SU-DHL-6 (cell line): ENCODE results near the gene BORCS8.
"Not testable (repeated sequence)": the region's sequence is repeated elsewhere in the genome, so short reads cannot be mapped to it uniquely, and the experiment has no call there.

ENCODE experiments used
- H2AFZ ChIP-seq: fragments of 200-600 bp; sonication (generic); 2 replicates; pipeline ENCODE4 v1.6.1; 2014; ENCODE audit warnings: low read depth, mild to moderate bottlenecking, moderate library complexity, mixed read lengths, antibody characterized with exemption, low read length; ENCODE audit not compliant: severe bottlenecking
- H3F3A ChIP-seq: fragments of 200-600 bp; shearing (Covaris generic); 2 replicates; pipeline ENCODE4 v1.6.0; 2016; ENCODE audit warnings: antibody characterized with exemption, mild to moderate bottlenecking; ENCODE audit not compliant: insufficient read depth
- H3K27ac ChIP-seq: fragments of 200-600 bp; sonication (generic); 2 replicates; pipeline ENCODE4 v1.5.1; 2016; ENCODE audit warnings: low read depth, mild to moderate bottlenecking, low read length, moderate library complexity, mixed read lengths
- H3K27me3 ChIP-seq: fragments of 200-600 bp; sonication (generic), shearing (Covaris generic); 2 replicates; pipeline ENCODE4 v1.6.0; 2014; ENCODE audit warnings: mild to moderate bottlenecking, low read length
- H3K36me3 ChIP-seq: fragments of 200-600 bp; sonication (generic); 2 replicates; pipeline ENCODE4 v1.6.1; 2014; ENCODE audit warnings: mild to moderate bottlenecking, low read length, mixed read lengths
- H3K4me2 ChIP-seq: fragments of 300-600, 200-600 bp; shearing (Covaris generic), sonication (generic); 2 replicates; pipeline ENCODE4 v1.6.0; 2014; ENCODE audit warnings: low read length, low read depth, mild to moderate bottlenecking; ENCODE audit not compliant: poor library complexity, severe bottlenecking
- H3K4me3 ChIP-seq: fragments of 200-600 bp; sonication (generic); 2 replicates; pipeline ENCODE4 v1.5.1; 2014; ENCODE audit warnings: antibody characterized with exemption, low read length, mild to moderate bottlenecking, mixed read lengths; ENCODE audit not compliant: insufficient read depth, poor library complexity, severe bottlenecking
- H3K79me2 ChIP-seq: fragments of 200-600 bp; sonication (generic); 2 replicates; pipeline ENCODE4 v1.6.1; 2014; ENCODE audit warnings: mild to moderate bottlenecking, low read length, moderate library complexity; ENCODE audit not compliant: insufficient read depth
- H3K9ac ChIP-seq: fragments of 200-600 bp; sonication (generic); 2 replicates; pipeline ENCODE4 v1.7.0; 2014; ENCODE audit warnings: mild to moderate bottlenecking, low read length
- H3K9me2 ChIP-seq: fragments of 200-600 bp; sonication (generic); replicated peaks from 2 replicates; pipeline ENCODE4 v1.6.1; 2014; ENCODE audit warnings: low read length; ENCODE audit not compliant: insufficient read depth
- H3K9me3 ChIP-seq: fragments of 200-600 bp; sonication (generic); 2 replicates; pipeline ENCODE4 v1.6.1; 2014; ENCODE audit warnings: low read length, mixed read lengths; ENCODE audit not compliant: insufficient read depth
- H4K20me1 ChIP-seq: fragments of 200-600 bp; sonication (generic); 2 replicates; pipeline ENCODE4 v1.6.1; 2014; ENCODE audit warnings: low read depth, mild to moderate bottlenecking, antibody characterized with exemption, low read length, moderate library complexity, mixed read lengths
- CTCF ChIP-seq: fragments of 200-600 bp; sonication (generic); IDR thresholded peaks from one replicate; pipeline ENCODE4 v1.5.1; 2017; ENCODE audit warnings: antibody characterized with exemption, mild to moderate bottlenecking, low read length, moderate library complexity; ENCODE audit not compliant: insufficient read depth, poor library complexity, severe bottlenecking
- EZH2phosphoT487 ChIP-seq: fragments of 200-600 bp; sonication (generic), shearing (Covaris generic); conservative IDR thresholded peaks from 2 replicates; pipeline ENCODE4 v1.6.1; 2018; ENCODE audit warnings: mild to moderate bottlenecking, antibody characterized with exemption, low read length, moderate library complexity, mixed read lengths

BORCS8 gene

GRCh38 chr19:19139876-19140229 is 52.1 kb downstream of the BORCS8 start:
- Histone ChIP-seq H3F3A (peaks cover 40% of the 10 kb centered on the region), H3K36me3 (no peaks in the 10 kb centered on the region; the same call in 1 of the 2 replicates), H3K9me3 (no peaks in the 10 kb centered on the region), H4K20me1 (no peaks in the 10 kb centered on the region), H3K4me2 (no peak overlapping the region), H2AFZ (no peak overlapping the region), H3K79me2 (peaks cover 9% of the 10 kb centered on the region), H3K27ac (no peak overlapping the region), H3K27me3 (no peaks in the 10 kb centered on the region), H3K9me2 (no peaks in the 10 kb centered on the region), H3K4me3 (no peak overlapping the region), H3K9ac (no peak overlapping the region)
- TF ChIP-seq EZH2phosphoT487 (no peak), CTCF (no peak)

- no peaks in the 10 kb centered on the region for H3K9me2 ChIP-seq
- H3K9ac ChIP-seq, result peak within 1 kb of the TSS; percentile 95
- H3K27me3 ChIP-seq, result no peaks in the 10 kb centered on the region
- peak within 1 kb of the TSS; percentile 88 for H3K4me3 ChIP-seq
- TF ChIP-seq EZH2phosphoT487 (no peak), CTCF (no peak)
- H3K27ac ChIP-seq, result peak within 1 kb of the TSS; percentile 32
- peaks cover 9% of the 10 kb centered on the region for H3K79me2 ChIP-seq
- H3K36me3 ChIP-seq, result no peaks in the 10 kb centered on the region
- peaks cover 25% of the 10 kb centered on the region for H3F3A ChIP-seq
- peak within 1 kb of the TSS; percentile 89 for H3K4me2 ChIP-seq
- H2AFZ ChIP-seq, result peak within 1 kb of the TSS; percentile 65
- no peaks in the 10 kb centered on the region for H4K20me1 ChIP-seq
- no peaks in the 10 kb centered on the region for H3K9me3 ChIP-seq
Observed at GRCh38 chr19:19138109-19138981, 53.6 kb downstream of the BORCS8 start, which contains the start of gene TMEM161A. TMEM161A (minus strand) TSS chr19:19138478; CDS start chr19:19138428, 50 bp downstream.

GRCh38 chr19:19137556-19138108 is 54.3 kb downstream of the BORCS8 start:
- Histone ChIP-seq H3K9me3 (no peaks in the 10 kb centered on the region), H3K27me3 (no peaks in the 10 kb centered on the region), H3K4me2 (peak overlapping the region; percentile 89), H3K36me3 (no peaks in the 10 kb centered on the region), H3K27ac (peak overlapping the region; percentile 32), H4K20me1 (no peaks in the 10 kb centered on the region), H3K9ac (peak overlapping the region; percentile 95), H3K4me3 (peak overlapping the region; percentile 88), H3F3A (peaks cover 19% of the 10 kb centered on the region; the same call in 1 of the 2 replicates), H2AFZ (peak overlapping the region; percentile 65), H3K9me2 (no peaks in the 10 kb centered on the region), H3K79me2 (peaks cover 9% of the 10 kb centered on the region)
- TF ChIP-seq CTCF, result no peak
- TF ChIP-seq EZH2phosphoT487, result no peak

GRCh38 chr19:19135713-19136112 is 56.2 kb downstream of the BORCS8 start:
- not testable (repeated sequence) for H3K9me2 ChIP-seq, H3K36me3 ChIP-seq, H2AFZ ChIP-seq, H4K20me1 ChIP-seq, H3K79me2 ChIP-seq, H3K4me2 ChIP-seq, H3K9me3 ChIP-seq, H3K27me3 ChIP-seq, H3F3A ChIP-seq, H3K9ac ChIP-seq, H3K27ac ChIP-seq, H3K4me3 ChIP-seq
